Left lung (tissue), 10 donors: ENCODE measurements around the gene C1QTNF3. TPM values are rescaled to one million over a fixed set of nuclear protein-coding genes. Genes with fewer than 3 reads are reported as not detected.
"Not testable (repeated sequence)": the region's sequence is repeated elsewhere in the genome, so short reads cannot be mapped to it uniquely, and the experiment has no call there.

Experiments
- ATAC-seq: fragments of 200-7000 bp; cut with Tn5 transposase; one replicate; pipeline ENCODE4 v1.9.1; 2020; ENCODE audit warnings: moderate library complexity
- DNase-seq, 4 donors: peaks; one replicate each; pipeline ENCODE4 v3.0.0-alpha.2; 2013 to 2020
- H3K27ac ChIP-seq, 2 donors: fragments of 200-600 bp; sonication (generic) in 1 of 2; one replicate each; pipeline versions ENCODE4 v1.5.0 to v1.8.0; 2020 to 2021
- H3K27me3 ChIP-seq, 2 donors: fragments of 200-600 bp; sonication (generic) in 1 of 2; one replicate each; pipeline versions ENCODE4 v1.5.0 to v1.8.0; 2020 to 2021
- H3K36me3 ChIP-seq, 2 donors: fragments of 200-600 bp; sonication (generic) in 1 of 2; one replicate each; pipeline versions ENCODE4 v1.5.0 to v1.8.0; 2020 to 2021
- H3K4me1 ChIP-seq, 2 donors: fragments of 200-600 bp; one replicate each; pipeline ENCODE4 v1.8.0; 2021
- H3K4me3 ChIP-seq, 2 donors: fragments of 200-600 bp; sonication (generic) in 1 of 2; one replicate each; pipeline versions ENCODE4 v1.5.0 to v1.8.0; 2020 to 2021; ENCODE audit warnings: mild to moderate bottlenecking in 1 of 2
- H3K9me3 ChIP-seq, 2 donors: fragments of 200-600 bp; sonication (generic) in 1 of 2; one replicate each; pipeline versions ENCODE4 v1.5.0 to v1.8.0; 2020 to 2021
- intact Hi-C, 2 donors: fragments of 100-400 bp; cut with DNase I; formaldehyde crosslinking; loops; one replicate each; pipeline versions ENCODE4 v1.11.2 to v1.14.2; 2022
- polyA plus RNA-seq, 6 donors: library from polyadenylated mRNA; unstranded; fragments of 120-200 nt; gene quantifications; one replicate each; pipeline ENCODE4 v1.2.1, GENCODE V29; 2013; ENCODE audit not compliant: insufficient read length in 6 of 6
- total RNA-seq, 2 donors: library from RNA; stranded (reverse); fragmentation: NEBNext Ultra II Directional; extraction: Animal tissue kit (Norgen Biotek cat#: 25700); gene quantifications; one replicate each; pipeline ENCODE4 v1.2.1, GENCODE V29; 2021
- TF ChIP-seq, protein P1 (sequence below), 2 donors: fragments of 200-600 bp; sonication (generic) in 1 of 2; IDR thresholded peaks; one replicate each; pipeline versions ENCODE4 v1.5.0 to v1.8.0; 2021; ENCODE audit warnings: antibody characterized with exemption in 2 of 2
- donor health status: DM: no; HTN: yes; CAD: no.
- donor health status: DM: no; HTN: no; CAD: no.

Gene C1QTNF3
- total and polyA plus RNA-seq, 8 donors: 4.5 to 31.1 (median 23.4) TPM

DNA sequence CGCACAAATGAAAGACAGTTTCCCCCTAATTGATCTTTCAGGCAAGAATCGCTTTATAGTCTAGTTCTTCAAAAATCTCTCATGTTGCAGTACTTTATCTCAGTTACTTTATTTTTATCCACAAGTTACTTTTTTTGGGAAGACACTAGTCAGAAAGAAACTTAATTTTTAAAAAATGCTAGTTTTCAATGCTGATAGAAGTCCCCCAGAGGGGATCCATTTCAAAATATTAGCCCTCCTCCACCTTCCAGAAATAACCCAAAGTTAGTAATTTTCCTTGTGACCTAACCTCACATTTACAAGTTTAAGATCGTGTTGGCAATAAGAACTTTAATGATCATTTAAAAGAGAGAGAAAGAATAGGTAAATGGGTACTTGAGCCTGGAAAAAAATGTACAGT lies 11.0 kb downstream of the C1QTNF3 start:
- Histone ChIP-seq H3K27me3 (no peaks in the 10 kb centered on the region), H3K36me3 (peaks cover 0 to 7% of the 10 kb centered on the region in 2 donors), H3K4me1 (no peaks in the 10 kb centered on the region), H3K9me3 (no peaks in the 10 kb centered on the region), H3K4me3 (no peak overlapping the region), H3K27ac (no peak overlapping the region)
- intact Hi-C loops: no loop called here
- DNase-seq: no peak
- no peak for ATAC-seq
- TF ChIP-seq, protein P1, sequence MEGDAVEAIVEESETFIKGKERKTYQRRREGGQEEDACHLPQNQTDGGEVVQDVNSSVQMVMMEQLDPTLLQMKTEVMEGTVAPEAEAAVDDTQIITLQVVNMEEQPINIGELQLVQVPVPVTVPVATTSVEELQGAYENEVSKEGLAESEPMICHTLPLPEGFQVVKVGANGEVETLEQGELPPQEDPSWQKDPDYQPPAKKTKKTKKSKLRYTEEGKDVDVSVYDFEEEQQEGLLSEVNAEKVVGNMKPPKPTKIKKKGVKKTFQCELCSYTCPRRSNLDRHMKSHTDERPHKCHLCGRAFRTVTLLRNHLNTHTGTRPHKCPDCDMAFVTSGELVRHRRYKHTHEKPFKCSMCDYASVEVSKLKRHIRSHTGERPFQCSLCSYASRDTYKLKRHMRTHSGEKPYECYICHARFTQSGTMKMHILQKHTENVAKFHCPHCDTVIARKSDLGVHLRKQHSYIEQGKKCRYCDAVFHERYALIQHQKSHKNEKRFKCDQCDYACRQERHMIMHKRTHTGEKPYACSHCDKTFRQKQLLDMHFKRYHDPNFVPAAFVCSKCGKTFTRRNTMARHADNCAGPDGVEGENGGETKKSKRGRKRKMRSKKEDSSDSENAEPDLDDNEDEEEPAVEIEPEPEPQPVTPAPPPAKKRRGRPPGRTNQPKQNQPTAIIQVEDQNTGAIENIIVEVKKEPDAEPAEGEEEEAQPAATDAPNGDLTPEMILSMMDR (IDR thresholded peaks at IDR 0.05): no peak

DNA sequence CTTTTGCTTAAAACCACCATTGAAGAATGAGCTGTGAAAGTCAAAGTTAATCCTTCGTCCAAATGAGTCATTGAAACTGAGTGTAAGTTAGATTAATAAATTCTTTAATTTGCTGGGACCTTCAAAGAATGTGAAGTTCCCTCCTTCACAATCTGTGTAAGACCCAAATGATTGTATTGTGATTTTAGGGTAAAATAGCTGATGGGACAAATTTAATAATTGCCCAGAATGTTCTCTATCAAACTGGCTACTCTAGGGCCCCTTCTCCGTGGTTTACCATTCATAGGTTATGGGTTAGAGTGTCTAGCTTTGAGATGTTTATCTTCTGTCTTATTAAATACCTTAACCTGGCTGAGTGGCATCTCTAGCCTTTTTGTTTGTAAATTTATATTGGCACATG lies 11.9 kb downstream of the C1QTNF3 start:
- TF ChIP-seq, protein P1 (IDR thresholded peaks at IDR 0.05): no peak
- Histone ChIP-seq H3K27ac (no peak overlapping the region), H3K4me3 (no peak overlapping the region), H3K27me3 (no peaks in the 10 kb centered on the region), H3K36me3 (peaks cover 0 to 7% of the 10 kb centered on the region in 2 donors), H3K9me3 (no peaks in the 10 kb centered on the region), H3K4me1 (no peaks in the 10 kb centered on the region)
- DNase-seq (no peak), ATAC-seq (no peak)
- intact Hi-C loops: no loop called here

DNA sequence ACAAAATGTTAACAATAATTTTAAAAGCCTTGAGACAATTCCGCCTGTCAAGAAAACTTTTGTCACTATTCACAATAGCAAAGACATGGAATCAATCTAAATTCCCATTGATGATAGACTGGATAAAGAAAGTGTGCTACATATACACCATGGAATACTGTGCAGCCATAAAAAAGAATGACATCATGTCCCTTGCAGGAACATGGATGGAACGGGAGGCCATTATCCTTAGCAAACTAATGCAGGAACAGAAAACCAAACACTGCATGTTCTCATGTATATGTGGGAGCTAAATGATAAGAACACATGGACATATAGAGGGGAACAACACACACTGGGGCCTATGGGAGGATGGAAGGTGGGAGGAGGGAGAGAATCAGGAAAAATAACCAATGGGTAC lies 12.4 kb downstream of the C1QTNF3 start:
- H3K27me3 ChIP-seq, H3K4me1 ChIP-seq, ATAC-seq, intact Hi-C loops, DNase-seq, H3K36me3 ChIP-seq, H3K27ac ChIP-seq, H3K4me3 ChIP-seq, H3K9me3 ChIP-seq: not testable (repeated sequence)

DNA sequence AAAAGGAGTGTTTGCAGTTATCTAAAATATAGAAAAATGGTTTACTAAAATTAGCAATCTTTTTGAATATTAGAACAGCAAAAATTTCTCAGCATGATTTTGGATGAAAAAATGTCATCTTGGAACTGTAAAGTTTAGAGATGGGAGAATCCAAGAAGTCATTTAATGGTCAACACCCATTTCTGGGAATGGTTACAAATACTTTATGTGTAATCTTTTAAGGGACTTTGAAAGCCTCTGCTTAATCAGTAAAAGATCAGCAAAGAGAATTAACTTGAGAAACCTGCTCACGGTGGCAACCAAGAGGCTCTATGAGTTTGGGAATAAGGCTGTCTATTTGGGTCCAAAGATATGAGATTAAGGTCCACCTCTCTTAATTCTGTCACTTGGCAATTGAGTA lies 13.0 kb downstream of the C1QTNF3 start:
- intact Hi-C loops: no loop called here
- Histone ChIP-seq H3K27ac (no peak overlapping the region), H3K36me3 (peaks cover 0 to 3% of the 10 kb centered on the region in 2 donors), H3K4me3 (no peak overlapping the region), H3K4me1 (no peaks in the 10 kb centered on the region), H3K27me3 (no peaks in the 10 kb centered on the region), H3K9me3 (no peaks in the 10 kb centered on the region)
- TF ChIP-seq, protein P1 (IDR thresholded peaks at IDR 0.05): no peak
- DNase-seq (no peak), ATAC-seq (no peak)

DNA sequence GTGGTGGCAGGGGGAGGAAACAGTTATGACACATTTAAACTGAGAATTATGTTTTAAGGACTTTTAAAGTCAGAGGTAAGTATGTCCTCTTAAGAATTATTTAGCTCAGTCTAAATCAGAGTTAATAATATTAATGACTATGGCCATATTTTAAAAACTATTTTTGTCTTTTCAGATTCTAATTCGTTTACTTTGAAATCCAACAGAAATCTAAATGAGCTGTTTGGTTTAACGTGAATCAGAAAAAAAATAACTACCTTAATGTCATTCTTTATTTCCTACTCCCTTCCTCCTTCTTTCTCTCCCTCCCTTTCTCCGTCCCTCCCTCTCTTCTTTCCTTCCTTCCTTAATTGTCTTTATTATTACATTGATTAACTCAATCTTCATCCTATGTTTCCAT lies 14.7 kb downstream of the C1QTNF3 start:
- Histone ChIP-seq H3K4me1 (no peaks in the 10 kb centered on the region), H3K4me3 (no peak overlapping the region), H3K27me3 (no peaks in the 10 kb centered on the region), H3K9me3 (no peaks in the 10 kb centered on the region), H3K27ac (no peak overlapping the region), H3K36me3 (no peaks in the 10 kb centered on the region)
- TF ChIP-seq, protein P1 (IDR thresholded peaks at IDR 0.05): no peak
- DNase-seq (no peak), ATAC-seq (no peak)
- intact Hi-C loops: no loop called here

DNA sequence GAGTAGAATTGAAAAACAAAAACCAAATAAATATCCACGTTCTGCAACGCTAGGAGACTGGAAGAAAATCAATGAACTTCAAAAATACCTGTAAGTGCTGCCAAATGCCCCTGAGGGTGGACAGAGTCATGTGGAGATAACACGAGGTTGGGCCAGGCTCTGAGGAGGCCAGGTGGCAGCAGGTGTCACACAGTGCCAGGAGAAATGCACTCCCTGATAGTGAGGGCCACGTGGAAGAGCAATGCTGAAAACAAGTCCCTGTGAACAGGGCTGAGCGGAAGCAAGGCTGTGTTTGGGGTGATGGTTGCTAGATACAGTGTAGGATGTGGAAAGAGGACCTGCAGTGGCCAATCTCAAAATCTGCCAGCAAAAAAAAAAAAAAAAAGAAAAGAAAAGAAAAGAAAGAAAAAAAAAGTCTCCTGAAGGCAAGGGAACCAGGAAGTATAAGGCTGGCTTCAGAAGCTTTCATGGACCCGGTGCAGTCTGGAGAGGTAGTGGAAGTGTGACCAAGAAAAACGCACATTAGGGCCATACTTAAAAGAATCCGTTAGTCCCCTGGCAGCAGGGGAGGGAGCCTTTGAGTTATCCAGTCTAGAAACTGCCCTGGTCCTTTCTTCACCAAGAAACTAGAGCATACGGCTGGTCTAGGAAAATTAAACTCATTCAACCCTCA lies 16.8 kb downstream of the C1QTNF3 start:
- Histone ChIP-seq H3K27me3 (no peaks in the 10 kb centered on the region), H3K36me3 (no peaks in the 10 kb centered on the region), H3K27ac (no peak overlapping the region), H3K4me1 (no peaks in the 10 kb centered on the region), H3K4me3 (no peak overlapping the region), H3K9me3 (no peaks in the 10 kb centered on the region)
- DNase-seq (no peak), ATAC-seq (no peak)
- TF ChIP-seq, protein P1 (IDR thresholded peaks at IDR 0.05): no peak
- intact Hi-C loops: no loop called here
